ENCODE measurements around the gene GALK1.

Gene GALK1

GRCh38 chr17:75727391-75727790 lies 37.6 kb downstream of the GALK1 start:
- H3K4me3 ChIP-seq (ENCODE audit: severe bottlenecking) = no peak overlapping the region
- no peaks in the 10 kb centered on the region for H3K27me3 ChIP-seq (ENCODE audit: insufficient read depth, poor library complexity, severe bottlenecking)
- no peaks in the 10 kb centered on the region for H3K9me3 ChIP-seq (ENCODE audit: severe bottlenecking)
- TF ChIP-seq, protein P1, sequence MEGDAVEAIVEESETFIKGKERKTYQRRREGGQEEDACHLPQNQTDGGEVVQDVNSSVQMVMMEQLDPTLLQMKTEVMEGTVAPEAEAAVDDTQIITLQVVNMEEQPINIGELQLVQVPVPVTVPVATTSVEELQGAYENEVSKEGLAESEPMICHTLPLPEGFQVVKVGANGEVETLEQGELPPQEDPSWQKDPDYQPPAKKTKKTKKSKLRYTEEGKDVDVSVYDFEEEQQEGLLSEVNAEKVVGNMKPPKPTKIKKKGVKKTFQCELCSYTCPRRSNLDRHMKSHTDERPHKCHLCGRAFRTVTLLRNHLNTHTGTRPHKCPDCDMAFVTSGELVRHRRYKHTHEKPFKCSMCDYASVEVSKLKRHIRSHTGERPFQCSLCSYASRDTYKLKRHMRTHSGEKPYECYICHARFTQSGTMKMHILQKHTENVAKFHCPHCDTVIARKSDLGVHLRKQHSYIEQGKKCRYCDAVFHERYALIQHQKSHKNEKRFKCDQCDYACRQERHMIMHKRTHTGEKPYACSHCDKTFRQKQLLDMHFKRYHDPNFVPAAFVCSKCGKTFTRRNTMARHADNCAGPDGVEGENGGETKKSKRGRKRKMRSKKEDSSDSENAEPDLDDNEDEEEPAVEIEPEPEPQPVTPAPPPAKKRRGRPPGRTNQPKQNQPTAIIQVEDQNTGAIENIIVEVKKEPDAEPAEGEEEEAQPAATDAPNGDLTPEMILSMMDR (IDR thresholded peaks at IDR 0.05; ENCODE audit: poor library complexity, severe bottlenecking) = no peak
- H3K36me3 ChIP-seq (ENCODE audit: low read depth) = peaks cover 100% of the 10 kb centered on the region
- peaks cover 7% of the 10 kb centered on the region for H3K4me1 ChIP-seq (ENCODE audit: insufficient read depth, poor library complexity, severe bottlenecking)
- DNase-seq (ENCODE audit: low spot score) (no peak), ATAC-seq (ENCODE audit: low read depth) (no peak)
- peak overlapping the region; percentile 97 for H3K27ac ChIP-seq (ENCODE audit: poor library complexity, severe bottlenecking)

DNA sequence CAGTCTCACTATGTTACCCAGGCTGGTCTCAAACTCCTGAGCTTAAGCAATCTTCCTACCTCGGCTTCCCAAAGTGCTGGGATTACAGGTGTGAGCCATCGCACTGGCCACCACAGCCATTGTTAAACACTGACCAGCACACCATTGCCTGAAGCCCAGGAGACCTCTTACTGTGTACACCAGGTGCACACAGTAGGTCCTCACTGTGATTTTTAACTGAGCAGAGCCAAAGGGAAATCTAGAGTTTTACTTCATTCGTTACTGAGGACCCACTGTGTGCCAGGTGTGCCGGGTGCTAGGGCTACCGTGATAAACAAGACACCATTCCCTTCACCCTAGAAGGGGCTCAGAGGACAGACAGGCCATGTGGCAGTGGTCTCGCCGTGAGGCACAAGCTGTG lies 39.5 kb downstream of the GALK1 start:
- peaks cover 9% of the 10 kb centered on the region for H3K4me1 ChIP-seq (ENCODE audit: insufficient read depth, poor library complexity, severe bottlenecking)
- H3K36me3 ChIP-seq (ENCODE audit: low read depth) = peaks cover 91% of the 10 kb centered on the region
- no peak overlapping the region for H3K4me3 ChIP-seq (ENCODE audit: severe bottlenecking)
- ATAC-seq (ENCODE audit: low read depth) (no peak), DNase-seq (ENCODE audit: low spot score) (no peak)
- TF ChIP-seq, protein P1 (IDR thresholded peaks at IDR 0.05; ENCODE audit: poor library complexity, severe bottlenecking) = no peak
- H3K9me3 ChIP-seq (ENCODE audit: severe bottlenecking) = no peaks in the 10 kb centered on the region
- peak overlapping the region; percentile 97 for H3K27ac ChIP-seq (ENCODE audit: poor library complexity, severe bottlenecking)
- no peaks in the 10 kb centered on the region for H3K27me3 ChIP-seq (ENCODE audit: insufficient read depth, poor library complexity, severe bottlenecking)

DNA sequence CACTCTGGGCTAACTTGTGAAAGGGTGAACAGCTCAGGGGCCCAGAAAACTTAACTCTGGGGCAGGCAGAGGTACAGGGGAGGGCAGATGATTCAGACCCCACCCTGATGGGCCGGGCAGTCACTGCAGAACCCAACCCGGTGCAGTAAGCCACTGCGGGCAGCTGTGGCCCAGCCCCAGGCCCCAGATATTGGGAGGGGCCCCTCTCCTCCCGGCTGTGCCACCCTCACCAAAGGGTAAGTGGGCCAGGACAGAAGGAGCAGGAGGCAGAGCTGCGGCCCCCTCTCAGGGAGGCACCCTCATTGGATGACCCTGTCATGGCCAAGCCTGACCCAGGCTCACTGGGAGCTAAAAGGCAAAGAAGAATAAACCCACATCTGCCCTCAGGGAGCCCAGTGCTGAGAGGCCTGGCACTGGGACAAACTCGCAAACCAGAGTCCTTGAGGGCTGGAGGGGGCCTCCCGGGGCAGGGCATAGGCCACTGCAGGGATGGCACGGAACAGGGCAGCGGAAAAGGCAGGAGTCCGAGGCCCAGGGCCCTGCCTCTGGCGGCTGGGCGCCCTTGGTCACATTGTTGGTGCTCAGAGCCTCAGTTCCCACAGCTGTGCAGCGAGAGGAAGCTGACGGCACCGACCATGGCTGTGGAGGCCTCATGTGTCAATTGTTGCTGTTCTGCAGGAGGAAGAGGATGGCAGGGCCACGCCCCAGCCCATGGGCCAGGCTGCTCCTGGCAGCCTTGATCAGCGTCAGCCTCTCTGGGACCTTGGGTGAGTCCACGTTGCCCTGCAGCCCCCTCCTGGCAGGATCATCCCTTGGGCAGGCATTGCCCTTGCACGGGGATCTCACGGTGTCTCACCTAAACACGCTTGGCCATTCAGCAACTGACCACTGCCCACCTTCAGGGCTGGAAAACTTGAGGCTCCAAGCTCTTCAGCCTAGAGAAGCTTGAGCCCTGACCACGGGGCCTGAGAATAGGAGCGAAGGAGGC lies 40.7 kb downstream of the GALK1 start:
- no peak for ATAC-seq (ENCODE audit: low read depth)
- H3K27me3 ChIP-seq (ENCODE audit: insufficient read depth, poor library complexity, severe bottlenecking) = no peaks in the 10 kb centered on the region
- TF ChIP-seq, protein P1 (IDR thresholded peaks at IDR 0.05; ENCODE audit: poor library complexity, severe bottlenecking) = no peak
- H3K4me3 ChIP-seq (ENCODE audit: severe bottlenecking) = peak overlapping the region; percentile 93
- H3K36me3 ChIP-seq (ENCODE audit: low read depth) = peaks cover 79% of the 10 kb centered on the region
- H3K4me1 ChIP-seq (ENCODE audit: insufficient read depth, poor library complexity, severe bottlenecking) = peaks cover 15% of the 10 kb centered on the region
- peak overlapping the region; percentile 97 for H3K27ac ChIP-seq (ENCODE audit: poor library complexity, severe bottlenecking)
- DNase-seq (ENCODE audit: low spot score) = peak; percentile 69
- H3K9me3 ChIP-seq (ENCODE audit: severe bottlenecking) = no peaks in the 10 kb centered on the region

GRCh38 chr17:75723171-75723930 lies 41.6 kb downstream of the GALK1 start:
- peaks cover 69% of the 10 kb centered on the region for H3K36me3 ChIP-seq (ENCODE audit: low read depth)
- TF ChIP-seq, protein P1 (IDR thresholded peaks at IDR 0.05; ENCODE audit: poor library complexity, severe bottlenecking) = no peak
- peak overlapping the region; percentile 97 for H3K27ac ChIP-seq (ENCODE audit: poor library complexity, severe bottlenecking)
- ATAC-seq (ENCODE audit: low read depth) = peak; percentile 17
- peak; percentile 72 for DNase-seq (ENCODE audit: low spot score)
- H3K4me1 ChIP-seq (ENCODE audit: insufficient read depth, poor library complexity, severe bottlenecking) = peaks cover 15% of the 10 kb centered on the region
- H3K9me3 ChIP-seq (ENCODE audit: severe bottlenecking) = no peaks in the 10 kb centered on the region
- no peaks in the 10 kb centered on the region for H3K27me3 ChIP-seq (ENCODE audit: insufficient read depth, poor library complexity, severe bottlenecking)
- H3K4me3 ChIP-seq (ENCODE audit: severe bottlenecking) = peak overlapping the region; percentile 93
